Stimulated activated CD8-positive, alpha-beta memory T cell treated with anti-CD3 and anti-CD28 coated beads, Interleukin-4, amount 100 ng/mL, for 4 hours (primary cell): ENCODE results near the gene TDRKH.

Experiments used
- DNase-seq, 2 donors: peaks; one replicate each; pipeline ENCODE4 v3.0.0-alpha.2; 2020; ENCODE audit warnings: low read depth in 2 of 2, low spot score in 1 of 2

Gene TDRKH

DNA sequence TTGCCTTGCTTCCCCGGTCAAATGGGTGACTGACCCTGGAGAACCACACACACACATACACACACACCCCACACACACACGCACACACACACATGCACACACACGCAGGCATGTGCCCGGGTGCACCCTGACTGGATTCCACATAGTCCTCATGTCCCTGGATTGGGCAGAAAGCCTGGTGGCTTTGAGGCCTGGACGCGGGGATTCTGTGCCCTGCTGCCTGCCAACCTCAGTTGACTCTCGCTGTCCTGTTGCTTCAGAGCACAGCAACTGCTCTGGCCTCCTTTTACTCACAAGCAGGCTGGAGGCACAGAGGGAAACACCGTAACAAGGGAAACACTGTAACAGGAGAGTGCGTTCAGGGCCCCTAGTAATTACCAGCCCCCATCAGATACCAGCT lies 34.9 kb upstream of the TDRKH start:
- no peak for DNase-seq

DNA sequence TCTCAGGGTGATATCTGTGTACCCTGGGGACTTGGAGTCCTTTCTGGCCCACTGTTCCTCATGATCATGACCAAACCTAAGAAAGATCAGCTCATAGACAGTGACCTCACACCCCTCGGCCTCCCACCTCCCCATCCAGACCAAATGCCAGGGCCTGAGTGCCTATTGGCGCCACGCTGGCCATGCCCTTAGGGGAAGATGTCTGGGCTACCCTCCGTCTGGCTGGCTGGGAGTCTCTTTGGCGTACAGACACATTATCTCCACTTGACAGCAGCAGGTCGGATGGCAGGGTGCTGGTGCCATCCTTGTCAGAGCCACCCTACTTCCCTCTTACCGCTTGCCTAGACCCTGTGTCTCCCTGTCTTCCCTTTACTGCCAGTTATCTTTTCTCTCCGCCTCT lies 32.9 kb upstream of the TDRKH start:
- no peak for DNase-seq

DNA sequence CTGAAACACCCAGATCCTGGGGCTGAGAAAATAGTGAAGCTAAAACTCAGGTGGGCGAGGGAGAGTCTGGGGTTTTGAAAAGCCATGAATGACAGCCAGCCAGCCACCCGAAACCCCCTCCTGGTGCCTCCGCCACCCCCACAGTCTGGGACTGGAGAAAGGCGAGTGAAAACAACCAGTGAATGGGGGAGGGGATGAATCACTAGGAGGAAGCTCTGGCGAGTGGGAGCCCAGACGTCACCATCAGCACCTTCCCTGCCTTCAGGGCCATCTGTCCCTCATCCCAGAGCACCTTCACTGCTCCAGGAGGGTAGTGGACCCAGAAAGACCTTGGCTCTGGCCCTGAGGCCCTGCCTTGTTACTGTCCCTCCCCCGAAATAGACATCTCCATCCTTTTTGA lies 32.1 kb upstream of the TDRKH start:
- peak in 1 of 2 donors; percentile 50 for DNase-seq

DNA sequence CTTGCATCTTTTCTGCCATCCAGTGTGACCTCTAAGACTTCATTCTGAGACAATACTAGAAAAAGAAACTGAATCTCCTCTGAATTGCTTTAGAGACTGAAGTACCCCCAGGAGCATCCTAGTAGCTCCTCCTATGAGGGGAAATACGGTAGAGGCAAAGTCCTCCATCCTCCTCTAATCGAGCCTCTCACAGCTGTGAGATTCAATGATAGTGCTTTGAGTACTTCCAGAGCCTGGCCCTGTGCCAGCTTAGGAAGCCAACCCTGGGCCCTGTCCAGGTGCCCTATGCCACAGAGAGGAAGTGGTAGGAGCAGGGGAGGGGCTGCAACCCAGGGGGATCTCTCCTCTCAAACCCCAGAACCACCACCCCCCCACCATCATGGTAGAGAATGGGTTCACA lies 30.6 kb upstream of the TDRKH start:
- DNase-seq = no peak

DNA sequence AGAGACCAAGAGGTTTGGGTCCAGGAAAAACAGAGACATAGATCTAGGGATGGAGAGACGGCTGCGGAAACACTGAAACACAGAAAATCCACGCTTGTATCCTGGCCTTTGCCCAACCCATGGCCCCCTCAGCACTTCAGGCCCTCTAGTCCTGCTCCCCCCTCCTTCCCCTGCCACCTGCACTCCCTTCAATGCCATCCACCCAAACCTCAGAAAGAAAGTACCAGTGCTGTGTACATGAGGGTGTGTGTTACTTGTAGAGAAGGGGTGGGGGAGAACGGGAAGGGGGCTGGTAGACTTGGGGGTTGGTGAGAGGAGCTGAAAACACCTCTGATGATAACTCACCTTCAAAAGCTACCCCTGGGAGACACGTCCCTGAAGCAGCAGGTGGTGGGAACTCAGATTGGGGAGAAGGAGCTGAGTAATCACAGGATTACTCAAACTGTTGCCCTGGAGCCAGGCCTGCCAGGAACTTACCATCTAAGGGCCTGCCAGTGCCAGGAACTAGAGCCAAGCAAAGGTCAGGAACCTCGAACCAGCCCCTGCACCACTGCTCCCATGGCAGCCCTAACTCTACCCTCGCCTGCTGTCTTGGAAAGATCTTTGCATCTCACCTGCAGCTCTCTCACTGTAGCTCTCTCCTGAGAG lies 29.8 kb upstream of the TDRKH start:
- no peak for DNase-seq

DNA sequence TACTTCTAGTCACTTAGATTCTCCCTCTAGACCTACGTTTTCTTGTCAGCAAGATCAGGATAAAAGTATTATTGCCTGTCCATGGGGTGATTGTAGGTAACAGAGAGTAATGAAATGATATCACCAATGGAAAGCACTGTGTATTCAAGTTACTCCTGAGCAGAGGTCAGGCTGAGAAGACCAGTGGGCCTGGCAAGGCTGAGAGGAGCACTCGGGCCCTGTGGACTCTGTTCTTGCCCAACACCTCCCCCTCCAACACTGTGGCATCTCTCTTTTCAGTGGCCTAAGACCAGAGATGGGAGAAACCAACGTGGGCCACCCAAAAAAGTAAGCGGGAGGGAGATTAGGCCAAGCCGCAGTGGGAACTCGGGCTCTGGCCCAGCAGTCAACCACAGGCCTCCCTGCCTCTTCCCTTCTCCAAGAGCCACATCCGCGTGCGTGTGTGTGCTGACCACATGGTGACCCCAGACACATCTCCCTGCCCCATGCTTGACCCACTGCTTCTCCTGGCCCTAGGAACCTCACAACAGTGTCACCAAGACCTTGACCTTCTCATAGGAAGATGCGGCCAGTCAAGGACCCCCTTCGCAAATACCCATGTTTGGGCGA lies 29.0 kb upstream of the TDRKH start:
- DNase-seq = no peak

DNA sequence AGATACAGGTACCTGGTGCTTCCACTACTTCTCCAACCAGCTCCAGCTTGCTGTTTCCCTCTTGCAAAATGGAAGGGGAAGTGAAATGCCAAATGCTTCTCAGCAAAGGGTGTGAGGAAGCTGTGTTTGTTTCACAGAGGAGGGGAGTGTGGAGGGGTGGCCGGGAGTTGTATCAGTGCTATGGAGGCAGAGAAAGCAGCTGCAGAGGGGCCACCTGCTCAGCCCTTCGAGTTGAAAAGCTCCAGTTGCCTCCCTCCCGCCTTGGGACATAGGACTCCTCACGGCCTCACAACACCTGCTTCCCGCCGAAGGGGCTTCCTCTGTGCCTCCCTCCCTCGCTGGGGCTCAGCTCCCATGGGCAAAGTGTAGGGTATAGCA lies 27.0 kb upstream of the TDRKH start:
- no peak for DNase-seq

DNA sequence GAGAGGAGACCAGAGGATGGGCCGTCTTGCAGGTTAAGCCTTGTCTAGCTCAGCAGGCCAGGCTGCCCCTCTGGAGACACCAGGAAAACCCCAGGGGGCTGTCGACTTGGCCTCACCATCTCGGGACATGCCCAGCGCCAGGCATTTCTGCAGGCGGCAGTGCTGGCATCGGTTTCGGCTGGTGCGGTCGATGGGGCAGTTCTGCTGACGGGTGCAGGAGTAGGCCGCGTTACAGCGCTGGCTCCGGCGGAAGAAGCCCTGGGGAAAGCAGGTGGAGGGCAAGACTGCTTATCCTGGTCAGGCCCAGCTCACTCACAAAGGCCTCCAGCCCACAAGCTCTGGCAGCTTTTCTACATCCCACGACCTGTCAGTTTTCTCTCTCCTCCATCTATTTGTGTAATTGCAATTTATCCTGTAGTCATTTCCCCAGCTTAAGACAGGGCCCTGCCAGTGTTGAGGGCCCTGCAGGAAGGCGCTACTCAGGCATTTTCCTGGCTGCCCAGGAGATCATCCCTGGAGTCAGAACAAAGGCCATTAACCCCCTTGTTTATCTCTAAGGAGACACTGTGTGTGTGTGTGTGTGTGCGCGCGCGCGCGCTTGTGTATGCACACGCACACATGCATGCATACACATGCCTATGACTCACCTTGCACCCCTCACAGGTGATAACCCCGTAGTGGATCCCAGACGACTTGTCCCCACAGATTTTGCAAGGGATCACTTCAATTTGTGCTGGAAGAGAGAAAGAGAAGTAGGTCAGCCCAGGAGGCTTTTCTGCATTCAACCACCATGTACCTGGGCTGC lies 26.4 kb upstream of the TDRKH start:
- DNase-seq = no peak

DNA sequence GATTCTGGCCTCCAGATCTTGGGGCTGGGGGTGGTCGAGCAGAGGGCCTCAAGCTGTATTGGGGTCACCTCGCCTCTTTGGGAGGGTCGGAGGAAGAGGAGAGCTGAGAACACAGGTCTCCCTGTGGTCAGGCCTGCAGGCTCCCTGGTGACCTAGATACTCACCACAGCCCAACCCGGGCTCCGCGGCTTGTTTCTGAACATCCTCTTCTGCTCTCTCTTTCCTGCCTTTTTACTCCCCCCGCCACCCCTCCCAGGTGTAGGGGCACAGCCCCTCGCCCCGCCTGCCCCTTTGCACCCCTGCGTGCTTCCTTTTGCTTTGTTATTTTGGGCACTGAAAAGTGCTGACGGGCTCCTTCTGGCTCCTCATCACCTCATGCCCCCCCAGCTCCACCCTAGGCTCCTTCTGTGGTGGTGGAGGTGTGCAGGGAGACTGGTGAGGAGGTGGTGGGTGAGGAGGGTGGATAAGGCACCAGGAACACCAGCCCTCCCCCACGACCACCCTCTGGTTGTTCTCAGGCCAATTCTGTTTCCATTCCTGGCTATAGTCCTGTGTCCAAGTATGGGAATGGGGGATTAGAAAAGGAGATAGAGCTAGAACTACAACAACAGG lies 25.5 kb upstream of the TDRKH start:
- no peak for DNase-seq

DNA sequence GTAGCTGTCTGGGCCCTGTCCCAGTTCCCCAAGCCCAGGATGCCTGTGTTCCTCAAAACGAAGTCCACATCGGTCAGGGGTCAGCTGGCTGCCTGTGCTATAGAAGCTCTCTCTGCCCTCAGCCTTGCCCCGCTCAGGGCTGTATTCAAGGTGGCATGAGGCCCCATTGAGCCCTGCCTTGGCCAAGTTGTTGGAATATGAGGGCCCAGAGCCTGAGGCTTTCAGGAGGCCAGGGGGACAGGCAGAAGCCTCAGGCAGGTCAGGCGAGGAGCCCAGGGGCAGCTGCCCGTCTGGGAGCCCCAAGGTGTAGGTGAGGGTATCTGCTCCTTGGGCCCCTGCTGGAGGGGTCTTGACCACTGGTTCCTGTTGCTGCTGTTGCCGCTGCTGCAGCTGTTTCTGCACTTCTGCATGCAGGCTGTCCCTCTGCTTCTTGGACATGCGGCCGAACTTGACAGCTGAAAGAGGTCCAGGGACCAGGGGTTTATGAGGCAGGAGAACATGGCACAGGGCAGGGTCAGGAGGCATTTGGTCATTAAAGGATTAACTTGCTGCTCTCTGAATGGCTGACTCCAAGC lies 24.8 kb upstream of the TDRKH start:
- DNase-seq = no peak

DNA sequence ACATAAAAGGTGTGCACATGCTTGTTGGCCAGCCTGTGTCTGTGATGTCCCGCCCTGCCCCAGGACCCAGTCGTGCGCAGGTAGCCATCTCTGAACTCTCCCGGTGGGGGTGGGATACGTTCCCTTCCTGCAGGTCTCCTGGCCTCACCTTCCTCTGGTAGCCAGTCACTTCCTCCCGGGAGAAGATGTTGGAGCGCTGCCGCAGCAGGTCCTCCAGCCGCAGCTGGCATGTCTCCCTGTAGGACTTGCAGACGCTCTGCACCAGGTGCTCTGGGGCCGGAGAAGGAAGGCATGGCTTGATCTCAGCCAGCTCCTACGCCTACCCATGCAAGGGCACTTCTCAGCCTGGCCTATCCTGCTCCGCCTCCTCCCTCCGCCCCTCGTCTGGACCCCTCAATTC lies 24.1 kb upstream of the TDRKH start:
- no peak for DNase-seq

DNA sequence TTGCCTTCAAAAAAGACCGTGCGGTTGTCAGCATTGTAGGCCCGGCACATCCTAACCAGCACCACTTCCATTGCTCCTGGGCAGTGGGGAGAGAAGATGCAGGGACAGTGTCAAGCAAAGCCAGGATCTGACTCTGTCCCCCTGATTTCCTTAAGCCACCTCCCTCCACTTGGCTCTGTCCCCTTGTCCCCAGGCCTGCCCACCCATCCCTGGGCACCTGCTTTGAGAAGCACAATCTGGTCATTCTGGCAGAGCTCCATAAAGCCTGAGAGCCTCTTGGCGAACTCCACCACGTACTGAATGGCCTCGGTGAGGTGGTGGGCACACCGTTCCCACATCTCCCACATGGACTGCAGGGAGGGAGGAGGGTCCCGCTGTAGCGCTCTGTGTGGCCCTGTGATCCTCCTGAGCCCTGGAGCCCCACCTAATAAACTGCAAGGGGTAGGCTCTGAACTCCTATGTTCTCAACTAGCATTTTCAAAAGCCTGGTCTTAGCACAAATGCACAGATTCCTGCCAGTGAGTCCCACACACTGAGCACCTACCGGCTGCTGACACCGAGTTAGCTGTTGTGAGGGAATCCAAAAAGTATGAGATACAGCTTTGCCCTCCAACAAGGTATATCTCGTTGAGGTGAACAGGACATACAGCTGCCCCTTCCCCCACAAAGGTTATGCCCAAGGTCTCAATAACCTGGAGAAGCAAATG lies 23.1 kb upstream of the TDRKH start:
- no peak for DNase-seq

DNA sequence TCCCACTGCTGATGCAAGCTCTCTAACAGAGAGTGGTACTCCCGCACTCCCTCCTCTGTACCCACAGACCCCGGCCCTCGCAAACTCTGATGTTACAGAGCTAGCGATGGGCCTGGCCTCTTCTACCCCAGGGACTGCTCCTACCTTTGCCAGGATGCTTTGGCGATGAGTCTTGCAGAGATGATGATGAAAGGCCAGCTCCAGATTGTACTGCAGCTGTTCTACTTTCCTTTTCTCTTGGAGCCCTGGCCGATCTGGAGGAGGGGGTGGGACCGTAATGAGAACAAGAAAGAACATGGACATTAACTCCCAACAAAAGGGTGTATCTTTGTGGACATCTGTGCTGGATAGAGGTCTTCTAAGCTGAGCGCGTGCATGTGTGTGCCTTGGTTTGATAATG lies 20.9 kb upstream of the TDRKH start:
- no peak for DNase-seq

DNA sequence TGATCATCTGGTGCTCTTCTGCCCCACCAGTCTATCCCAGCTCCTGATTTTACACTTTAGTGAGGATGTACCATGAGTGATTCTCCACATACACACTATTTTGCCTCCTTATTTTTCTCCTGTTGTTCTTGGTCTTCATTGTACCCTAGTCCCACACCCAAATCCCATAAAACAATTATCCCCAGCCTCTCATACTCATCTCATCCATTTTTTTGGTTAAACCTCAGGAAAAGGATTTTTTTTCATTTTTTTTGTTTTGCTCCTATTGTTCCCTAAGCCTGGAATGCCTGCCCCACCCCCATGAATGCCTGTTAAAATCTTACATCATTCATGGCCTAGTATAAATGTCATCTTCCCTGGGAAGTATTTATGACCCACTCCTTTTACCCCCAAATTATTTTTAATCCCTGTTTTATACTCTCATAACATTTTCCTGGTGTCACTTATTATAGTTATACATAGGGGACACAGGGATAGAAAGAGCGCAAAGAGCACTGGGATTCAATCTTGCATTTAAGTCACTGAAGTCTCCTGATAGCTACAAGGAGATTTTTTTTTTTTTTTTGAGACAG lies 19.8 kb upstream of the TDRKH start:
- no peak for DNase-seq

DNA sequence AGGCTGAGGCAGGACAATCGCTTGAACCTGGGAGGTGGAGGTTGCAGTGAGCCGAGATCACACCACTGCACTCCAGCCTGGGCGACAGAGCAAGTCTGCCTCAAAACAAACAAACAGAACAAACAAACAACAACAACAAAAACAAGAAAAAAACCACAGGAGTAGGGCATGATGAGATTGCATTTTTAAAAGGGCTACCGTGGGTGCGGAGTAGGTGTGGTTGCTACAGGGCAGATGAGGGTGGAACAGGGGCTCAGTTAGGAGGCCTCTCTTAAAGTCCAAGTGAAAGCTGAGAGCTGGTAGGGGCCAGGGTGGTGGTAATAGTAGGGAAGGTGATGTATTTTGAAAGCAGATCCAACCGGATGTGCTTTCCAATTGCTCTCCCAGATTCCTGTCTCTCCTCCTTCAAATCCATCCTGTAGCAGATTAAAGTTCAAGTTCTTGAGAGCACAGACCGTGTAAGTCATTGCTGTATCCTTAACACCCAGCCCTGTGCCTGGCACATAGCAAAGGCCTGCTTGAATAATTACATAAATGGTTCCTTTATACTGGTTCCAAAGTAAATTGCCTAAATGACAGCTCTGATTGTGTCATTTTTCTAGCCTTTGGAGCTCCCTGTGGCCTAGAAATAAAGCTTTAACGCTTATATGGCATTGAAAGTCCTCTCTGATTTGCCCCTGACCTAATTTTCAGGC lies 19.1 kb upstream of the TDRKH start:
- no peak for DNase-seq

DNA sequence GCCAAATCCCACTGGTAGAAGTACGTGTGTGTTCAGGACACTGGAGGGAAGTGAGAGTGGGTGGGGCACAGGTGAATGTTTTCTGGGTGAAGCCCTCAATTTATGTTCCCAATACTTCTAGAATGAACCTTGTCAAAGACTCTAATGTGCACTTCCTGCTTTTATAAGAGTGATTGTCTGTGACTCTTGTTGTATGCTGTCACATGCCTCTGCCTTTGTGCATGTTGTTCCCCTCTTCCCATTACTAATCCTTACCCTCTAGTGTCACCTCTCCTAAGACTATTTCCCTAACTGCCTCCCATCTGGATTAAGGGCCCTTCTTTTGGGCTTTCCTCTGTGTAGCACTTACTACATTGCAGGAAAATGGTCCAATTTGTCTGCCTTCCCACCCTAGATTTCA lies 17.5 kb upstream of the TDRKH start:
- DNase-seq = no peak

DNA sequence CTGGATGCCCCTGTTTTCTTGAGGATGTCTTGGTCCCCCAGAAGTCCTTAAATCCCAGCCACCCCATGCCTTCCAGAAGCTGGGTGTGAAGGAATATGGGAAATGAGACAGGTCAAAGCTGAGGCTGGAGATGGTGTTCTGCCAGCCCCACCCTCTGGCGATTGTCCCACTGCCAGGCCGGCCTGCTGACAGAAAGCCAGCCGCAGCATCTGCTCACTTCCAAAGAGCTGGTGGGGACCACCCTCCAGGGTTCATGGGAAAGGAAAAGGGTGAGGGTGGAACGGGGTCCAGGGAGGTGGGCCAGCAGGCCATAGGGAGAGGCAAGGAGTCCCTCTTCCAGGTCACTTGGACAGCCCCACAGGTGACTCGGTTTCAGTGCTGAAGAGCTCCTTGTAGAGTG lies 16.8 kb upstream of the TDRKH start:
- DNase-seq = no peak

DNA sequence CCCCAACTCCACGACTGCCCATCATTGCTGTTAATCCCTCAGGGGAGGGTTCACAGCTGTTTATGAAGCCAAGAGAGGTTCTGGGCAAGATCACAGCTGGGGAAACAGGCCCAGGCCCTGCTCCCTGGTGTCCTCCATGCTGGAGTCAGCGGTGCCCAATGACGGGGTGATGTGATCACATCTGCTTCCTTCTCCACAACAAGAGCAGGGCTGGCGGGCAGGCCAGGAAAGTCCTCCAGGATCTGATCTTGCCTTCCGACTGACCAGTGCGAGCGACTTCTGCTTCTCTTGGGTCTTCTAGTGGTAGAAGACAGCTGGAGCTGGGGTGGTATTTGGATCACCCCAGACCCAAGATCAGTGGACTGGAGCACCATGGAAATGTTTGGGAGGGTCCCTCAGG lies 15.9 kb upstream of the TDRKH start:
- DNase-seq = no peak

DNA sequence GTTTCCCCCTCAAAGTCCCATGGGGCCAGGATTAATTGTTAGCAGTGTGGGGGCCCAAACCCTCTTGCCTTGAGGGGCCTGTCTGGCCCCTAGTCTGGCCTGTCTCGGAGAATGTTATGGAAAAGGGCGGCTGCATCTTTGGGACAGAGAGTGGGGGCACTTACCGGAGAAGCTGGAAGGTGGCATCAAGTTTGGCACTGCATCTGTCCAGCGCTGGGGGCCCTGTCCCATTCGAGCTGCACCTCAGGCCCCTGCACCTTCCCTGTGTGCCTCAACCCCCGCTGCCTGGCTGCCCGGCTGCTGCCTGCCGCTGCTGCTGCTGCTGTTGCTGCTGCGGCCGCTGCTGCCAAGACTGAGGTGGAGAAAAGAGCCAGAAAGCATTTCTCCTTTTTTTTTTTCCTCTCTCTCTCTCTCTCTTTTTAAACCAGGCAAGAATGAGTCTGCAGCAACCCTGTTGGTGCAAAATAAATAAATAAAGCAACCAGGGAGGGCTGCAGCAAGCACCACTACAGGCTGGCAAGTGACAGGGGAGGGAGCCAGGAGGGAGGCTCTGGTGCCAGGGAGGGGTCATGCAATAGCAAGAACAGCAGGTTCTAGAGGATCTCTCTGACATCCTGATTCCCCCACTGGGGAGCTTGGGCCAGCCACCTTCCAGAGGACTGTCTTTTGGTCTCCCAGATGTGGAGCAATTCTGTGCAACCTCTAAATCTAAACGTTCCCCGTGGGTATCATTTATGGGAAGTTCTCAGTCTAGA lies 14.9 kb upstream of the TDRKH start, which contains the start of gene LINGO4:
LINGO4 (minus strand) TSS at position 354 of the 755 bp plus-strand sequence. CDS start 2,715 bp downstream, outside the sequence.
- no peak for DNase-seq
